GM12864 (cell line): ENCODE measurements around the gene SLC25A17.
"Not testable (repeated sequence)": the region's sequence is repeated elsewhere in the genome, so short reads cannot be mapped to it uniquely, and the experiment has no call there.

ENCODE experiments used
- DNase-seq: peaks from one replicate; pipeline ENCODE4 v3.0.0-alpha.2; 2011; ENCODE audit warnings: low read depth
- H3K4me3 ChIP-seq: 2 replicates; pipeline ENCODE4 v1.5.1; 2011; ENCODE audit warnings: mild to moderate bottlenecking, low read depth, low read length, control low read depth
- TF ChIP-seq, protein P1 (sequence below): IDR thresholded peaks from 2 replicates; pipeline ENCODE4 v1.5.1; 2011; ENCODE audit warnings: low read depth, mild to moderate bottlenecking, moderate library complexity, low read length, control low read depth, inconsistent platforms; ENCODE audit errors: missing control alignments

SLC25A17 gene

GRCh38 chr22:40855979-40856512 lies 36.9 kb upstream of the SLC25A17 start:
- no peak for DNase-seq
- TF ChIP-seq, protein P1, sequence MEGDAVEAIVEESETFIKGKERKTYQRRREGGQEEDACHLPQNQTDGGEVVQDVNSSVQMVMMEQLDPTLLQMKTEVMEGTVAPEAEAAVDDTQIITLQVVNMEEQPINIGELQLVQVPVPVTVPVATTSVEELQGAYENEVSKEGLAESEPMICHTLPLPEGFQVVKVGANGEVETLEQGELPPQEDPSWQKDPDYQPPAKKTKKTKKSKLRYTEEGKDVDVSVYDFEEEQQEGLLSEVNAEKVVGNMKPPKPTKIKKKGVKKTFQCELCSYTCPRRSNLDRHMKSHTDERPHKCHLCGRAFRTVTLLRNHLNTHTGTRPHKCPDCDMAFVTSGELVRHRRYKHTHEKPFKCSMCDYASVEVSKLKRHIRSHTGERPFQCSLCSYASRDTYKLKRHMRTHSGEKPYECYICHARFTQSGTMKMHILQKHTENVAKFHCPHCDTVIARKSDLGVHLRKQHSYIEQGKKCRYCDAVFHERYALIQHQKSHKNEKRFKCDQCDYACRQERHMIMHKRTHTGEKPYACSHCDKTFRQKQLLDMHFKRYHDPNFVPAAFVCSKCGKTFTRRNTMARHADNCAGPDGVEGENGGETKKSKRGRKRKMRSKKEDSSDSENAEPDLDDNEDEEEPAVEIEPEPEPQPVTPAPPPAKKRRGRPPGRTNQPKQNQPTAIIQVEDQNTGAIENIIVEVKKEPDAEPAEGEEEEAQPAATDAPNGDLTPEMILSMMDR = no peak
- H3K4me3 ChIP-seq = peak overlapping the region; percentile 73

- TF ChIP-seq, protein P1 = no peak
- DNase-seq = no peak
- H3K4me3 ChIP-seq = peak overlapping the region; percentile 73
Measured at GRCh38 chr22:40855071-40855978, 36.2 kb upstream of the SLC25A17 start.

- TF ChIP-seq, protein P1 = no peak
- H3K4me3 ChIP-seq = no peak overlapping the region; the same call in 1 of the 2 replicates
- no peak for DNase-seq
Measured at GRCh38 chr22:40853961-40854360, 34.8 kb upstream of the SLC25A17 start.

- no peak for DNase-seq
- no peak overlapping the region for H3K4me3 ChIP-seq
- TF ChIP-seq, protein P1 = no peak
Measured at GRCh38 chr22:40853333-40853732, 34.2 kb upstream of the SLC25A17 start.

GRCh38 chr22:40845816-40846215 lies 26.7 kb upstream of the SLC25A17 start:
- not testable (repeated sequence) for H3K4me3 ChIP-seq, DNase-seq

GRCh38 chr22:40844951-40845350 lies 25.8 kb upstream of the SLC25A17 start:
- TF ChIP-seq, protein P1 = no peak
- no peak overlapping the region for H3K4me3 ChIP-seq
- no peak for DNase-seq

DNA sequence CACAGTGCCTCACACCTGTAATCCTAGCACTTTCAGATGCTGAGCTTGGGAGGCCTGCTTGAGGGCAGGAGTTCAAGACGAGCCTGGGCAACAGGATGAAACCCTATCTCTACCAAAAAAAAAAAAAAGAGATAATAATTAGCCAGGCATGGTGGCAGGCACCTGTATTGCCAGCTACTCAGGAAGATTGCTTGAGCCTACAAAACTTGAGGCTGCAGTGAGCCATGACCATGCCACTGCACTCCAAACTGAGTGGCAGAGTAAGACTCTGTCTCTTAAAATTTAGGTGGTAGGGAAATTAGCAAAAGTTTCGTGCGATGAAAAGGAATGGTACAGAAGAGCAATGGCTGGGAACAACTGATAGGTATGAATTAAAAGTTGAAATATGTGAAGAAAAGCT lies 19.3 kb upstream of the SLC25A17 start:
- H3K4me3 ChIP-seq = no peak overlapping the region
- TF ChIP-seq, protein P1 = no peak
- DNase-seq = no peak
